ENCODE results near the gene TEX53.
A peak's percentile ranks its signal among the peaks of the same experiment; 100 is the strongest.

The TEX53 gene

DNA sequence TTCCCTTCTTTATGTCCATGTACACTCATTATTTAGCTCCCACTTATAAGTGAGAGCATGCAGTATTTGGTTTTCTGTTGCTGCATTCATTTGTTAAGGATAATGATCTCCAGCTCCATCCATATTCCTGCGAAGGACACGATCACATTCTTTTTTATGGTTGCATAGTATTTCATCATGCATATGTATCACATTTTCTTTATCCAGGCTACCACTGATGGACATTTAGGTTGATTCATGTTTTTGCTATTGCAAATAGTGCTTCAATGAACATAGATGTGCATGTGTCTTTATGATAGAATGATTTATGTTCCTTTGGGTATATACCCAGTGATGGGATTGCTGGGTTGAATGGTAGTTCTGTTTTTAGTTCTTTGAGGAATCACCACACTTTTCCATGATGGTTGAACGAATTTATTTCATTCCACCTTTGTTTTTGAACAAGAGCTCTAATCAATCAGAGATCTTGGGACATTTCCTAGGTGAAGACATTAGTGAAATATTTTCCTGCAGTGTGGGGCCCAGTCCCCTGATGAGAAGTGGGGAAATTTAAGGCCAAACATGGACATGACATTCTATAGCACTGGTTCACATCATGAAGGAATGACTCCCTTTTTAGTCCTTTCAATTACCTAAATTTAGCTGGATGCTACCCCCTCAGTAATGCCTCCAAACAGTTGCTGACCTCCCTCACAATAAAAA, 31.5 kb upstream of the TEX53 start:
- TF ChIP-seq, protein P1, sequence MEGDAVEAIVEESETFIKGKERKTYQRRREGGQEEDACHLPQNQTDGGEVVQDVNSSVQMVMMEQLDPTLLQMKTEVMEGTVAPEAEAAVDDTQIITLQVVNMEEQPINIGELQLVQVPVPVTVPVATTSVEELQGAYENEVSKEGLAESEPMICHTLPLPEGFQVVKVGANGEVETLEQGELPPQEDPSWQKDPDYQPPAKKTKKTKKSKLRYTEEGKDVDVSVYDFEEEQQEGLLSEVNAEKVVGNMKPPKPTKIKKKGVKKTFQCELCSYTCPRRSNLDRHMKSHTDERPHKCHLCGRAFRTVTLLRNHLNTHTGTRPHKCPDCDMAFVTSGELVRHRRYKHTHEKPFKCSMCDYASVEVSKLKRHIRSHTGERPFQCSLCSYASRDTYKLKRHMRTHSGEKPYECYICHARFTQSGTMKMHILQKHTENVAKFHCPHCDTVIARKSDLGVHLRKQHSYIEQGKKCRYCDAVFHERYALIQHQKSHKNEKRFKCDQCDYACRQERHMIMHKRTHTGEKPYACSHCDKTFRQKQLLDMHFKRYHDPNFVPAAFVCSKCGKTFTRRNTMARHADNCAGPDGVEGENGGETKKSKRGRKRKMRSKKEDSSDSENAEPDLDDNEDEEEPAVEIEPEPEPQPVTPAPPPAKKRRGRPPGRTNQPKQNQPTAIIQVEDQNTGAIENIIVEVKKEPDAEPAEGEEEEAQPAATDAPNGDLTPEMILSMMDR (IDR thresholded peaks at IDR 0.05; ENCODE audit: low read depth, low read length): no peak
- H3K4me3 ChIP-seq (ENCODE audit: low read depth, low read length): no peak overlapping the region

DNA sequence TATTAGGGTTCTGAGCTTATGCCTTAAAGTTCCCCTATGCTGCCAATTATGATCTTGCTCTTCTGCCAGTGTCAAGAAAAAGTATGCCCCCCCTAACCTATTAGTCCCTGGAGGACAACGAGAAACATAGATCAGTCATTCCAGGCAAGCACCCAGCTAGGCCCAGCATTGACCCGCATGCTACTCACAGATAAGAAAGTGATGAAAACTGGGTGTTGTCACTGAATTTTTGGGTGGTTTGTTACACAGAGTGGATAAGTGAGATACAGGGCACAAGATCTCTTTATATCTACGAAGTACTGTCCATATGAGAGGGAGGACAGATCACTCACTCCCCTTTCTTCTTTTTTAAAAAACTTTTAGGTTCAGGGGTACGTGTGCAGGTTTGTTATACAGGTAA, 30.8 kb upstream of the TEX53 start:
- H3K4me3 ChIP-seq (ENCODE audit: low read depth, low read length): no peak overlapping the region
- TF ChIP-seq, protein P1 (IDR thresholded peaks at IDR 0.05; ENCODE audit: low read depth, low read length): no peak

DNA sequence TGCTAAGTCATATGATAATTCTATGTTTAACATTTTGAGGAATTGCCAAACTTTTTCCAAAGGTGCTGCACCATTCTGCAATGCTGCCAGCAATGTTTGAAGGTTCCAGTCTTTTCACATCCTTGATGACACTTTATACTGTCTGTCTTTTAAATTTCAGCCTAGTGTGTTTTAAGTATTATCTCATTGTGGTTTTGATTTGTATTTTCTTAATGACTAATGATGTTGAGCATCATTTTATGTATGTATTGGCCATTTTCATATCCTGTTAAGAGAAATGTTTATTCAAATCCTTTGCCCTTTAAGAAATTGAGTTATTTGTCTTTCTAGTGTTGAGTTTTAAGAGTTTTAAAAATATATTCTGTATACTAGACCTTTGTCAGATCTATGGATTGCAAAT, 29.4 kb upstream of the TEX53 start:
- TF ChIP-seq, protein P1 (IDR thresholded peaks at IDR 0.05; ENCODE audit: low read depth, low read length): no peak
- H3K4me3 ChIP-seq (ENCODE audit: low read depth, low read length): no peak overlapping the region

DNA sequence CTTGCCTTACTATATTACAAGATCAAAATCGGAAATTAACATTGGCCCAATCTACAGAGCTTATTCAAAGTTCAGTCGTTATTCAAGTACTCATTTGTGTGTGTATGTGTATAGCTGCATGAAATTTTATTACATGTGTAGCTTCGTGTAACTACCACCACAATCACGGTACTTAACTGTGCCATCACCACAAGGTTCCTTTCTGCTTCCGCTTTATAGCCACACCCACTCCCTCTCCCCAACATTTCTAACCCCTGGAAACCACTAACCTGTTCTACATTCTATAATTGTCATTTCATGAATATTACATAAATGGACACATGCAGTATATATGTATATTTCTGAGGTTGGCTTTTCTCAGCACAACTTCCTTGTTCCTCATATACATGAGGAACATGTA, 28.3 kb upstream of the TEX53 start:
- TF ChIP-seq, protein P1 (IDR thresholded peaks at IDR 0.05; ENCODE audit: low read depth, low read length): no peak
- no peak overlapping the region for H3K4me3 ChIP-seq (ENCODE audit: low read depth, low read length)

DNA sequence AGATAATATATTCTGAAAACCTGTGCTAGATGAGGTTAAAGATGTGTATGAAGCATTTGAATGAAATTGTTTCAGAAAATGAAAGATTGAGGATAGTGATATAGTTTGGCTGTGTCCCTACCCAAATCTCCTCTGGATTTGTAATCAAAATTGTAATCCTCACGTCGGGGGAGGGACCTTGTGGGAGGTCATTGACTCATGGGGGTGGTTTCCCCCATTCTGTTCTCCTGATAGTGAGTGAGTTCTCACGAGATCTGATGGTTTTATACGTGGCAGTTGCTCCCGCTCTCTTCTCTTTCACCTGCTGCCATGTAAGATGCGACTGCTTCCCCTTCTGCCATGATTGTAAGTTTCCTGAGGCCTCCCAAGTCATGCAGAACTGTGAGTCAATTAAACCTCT, 26.4 kb upstream of the TEX53 start:
- H3K4me3 ChIP-seq (ENCODE audit: low read depth, low read length): no peak overlapping the region
- TF ChIP-seq, protein P1 (IDR thresholded peaks at IDR 0.05; ENCODE audit: low read depth, low read length): no peak

DNA sequence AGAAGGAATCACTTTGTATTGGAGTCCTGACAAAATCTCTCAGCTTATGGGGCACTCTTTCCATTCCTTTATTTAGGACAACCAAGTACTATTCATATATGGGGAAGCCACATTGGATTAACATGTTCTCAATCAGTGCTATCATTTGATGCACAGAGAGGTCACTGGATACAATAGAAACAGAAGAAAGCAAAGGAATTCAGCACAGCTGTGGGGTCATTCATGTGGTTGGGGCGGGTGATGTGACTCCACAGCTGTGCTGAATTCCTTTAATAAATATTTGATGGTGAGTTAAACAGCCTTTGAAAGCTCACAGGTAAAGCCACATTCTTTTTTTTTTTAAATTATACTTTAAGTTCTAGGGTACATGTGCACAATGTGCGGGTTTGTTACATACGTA, 25.2 kb upstream of the TEX53 start:
- H3K4me3 ChIP-seq (ENCODE audit: low read depth, low read length): no peak overlapping the region
- TF ChIP-seq, protein P1 (IDR thresholded peaks at IDR 0.05; ENCODE audit: low read depth, low read length): no peak

DNA sequence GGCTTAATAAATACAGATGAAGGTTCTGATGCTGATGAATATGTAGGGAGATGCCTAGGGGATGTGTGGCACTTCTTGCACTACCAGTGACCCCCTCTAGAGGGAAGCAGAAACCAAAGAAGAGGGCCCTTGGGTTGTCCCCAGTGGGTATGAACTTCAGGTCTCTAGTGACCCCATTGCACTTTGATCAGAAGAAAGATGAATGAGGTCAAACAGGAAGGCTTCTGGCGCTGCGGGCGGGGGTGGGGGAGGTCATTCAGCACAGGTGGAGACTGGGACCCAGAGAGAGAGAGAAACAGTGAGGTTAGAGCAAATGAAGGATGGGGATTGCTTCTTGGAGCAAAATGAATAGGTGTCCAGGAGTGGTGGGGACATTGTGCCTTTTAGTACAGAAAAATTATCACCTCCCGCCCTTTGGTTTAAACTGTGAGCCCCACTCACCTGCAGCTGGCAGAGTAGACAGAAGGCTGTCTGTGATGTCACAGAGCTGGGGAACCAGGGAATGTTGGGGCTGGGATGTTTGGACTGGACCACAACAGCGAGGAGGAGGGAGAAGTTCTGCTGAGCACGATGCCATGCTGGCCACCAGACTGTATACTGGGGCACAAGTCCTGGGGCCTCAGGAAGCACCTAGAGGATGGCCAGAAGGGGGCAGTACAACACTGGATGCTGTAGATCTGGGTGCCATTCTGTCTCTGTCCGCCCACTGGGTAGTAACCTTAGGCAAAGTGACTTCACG, 24.2 kb upstream of the TEX53 start, which contains the start of gene TEX48:
TEX48 (minus strand) TSS at position 599 of the 739 bp plus-strand sequence. CDS start 10,469 bp downstream, outside the sequence.
- TF ChIP-seq, protein P1 (IDR thresholded peaks at IDR 0.05; ENCODE audit: low read depth, low read length): peak; percentile 90
- H3K4me3 ChIP-seq (ENCODE audit: low read depth, low read length): no peak within 1 kb of the TSS
